ENCODE results near the gene TADA1.

GRCh38 chr1:166911624-166912023, 35.6 kb upstream of the TADA1 start:
- no peak for TF ChIP-seq POLR2A (IDR thresholded peaks at IDR 0.05; ENCODE audit: low read depth, low read length)
- no peak for TF ChIP-seq POLR2AphosphoS5 (IDR thresholded peaks at IDR 0.05; ENCODE audit: low read depth, low read length)
